Stimulated activated CD8-positive, alpha-beta memory T cell treated with anti-CD3 and anti-CD28 coated beads, Interleukin-4, amount 100 ng/mL, for 4 hours (primary cell): Measurements from ENCODE around the gene PAQR4.

Source experiments
- DNase-seq, 2 donors: peaks; one replicate each; pipeline ENCODE4 v3.0.0-alpha.2; 2020; ENCODE audit warnings: low read depth in 2 of 2, low spot score in 1 of 2

Gene PAQR4

GRCh38 chr16:2964475-2965336, 4.4 kb upstream of the PAQR4 start:
- no peak for DNase-seq

- no peak for DNase-seq
Measured at GRCh38 chr16:2966043-2966807, 2.9 kb upstream of the PAQR4 start.

- DNase-seq = no peak
Measured at GRCh38 chr16:2966808-2967191, 2.3 kb upstream of the PAQR4 start.

GRCh38 chr16:2967211-2967631, 1.9 kb upstream of the PAQR4 start:
- DNase-seq = no peak

GRCh38 chr16:2967721-2968161, 1.4 kb upstream of the PAQR4 start:
- no peak for DNase-seq

- no peak for DNase-seq
Measured at GRCh38 chr16:2968368-2968737, 795 bp upstream of the PAQR4 start.

- DNase-seq = peak in 1 of 2 donors; percentile 46
Measured at GRCh38 chr16:2969545-2970521, 685 bp downstream of the PAQR4 start.

- DNase-seq = no peak
Measured at GRCh38 chr16:2970563-2970962, 1.4 kb downstream of the PAQR4 start.

GRCh38 chr16:2971134-2971984, 2.2 kb downstream of the PAQR4 start:
- DNase-seq = no peak

- DNase-seq = no peak
Measured at GRCh38 chr16:2971985-2972784, 3.0 kb downstream of the PAQR4 start.

GRCh38 chr16:2973093-2973492, 3.9 kb downstream of the PAQR4 start:
- DNase-seq = no peak

- no peak for DNase-seq
Measured at GRCh38 chr16:2973605-2974318, 4.6 kb downstream of the PAQR4 start.

GRCh38 chr16:2974319-2975056, 5.3 kb downstream of the PAQR4 start:
- no peak for DNase-seq

GRCh38 chr16:2975161-2975795, 6.1 kb downstream of the PAQR4 start:
- DNase-seq = no peak

- no peak for DNase-seq
Measured at GRCh38 chr16:2976201-2976600, 7.1 kb downstream of the PAQR4 start.

- DNase-seq = no peak
Measured at GRCh38 chr16:2976673-2977072, 7.5 kb downstream of the PAQR4 start.

- no peak for DNase-seq
Measured at GRCh38 chr16:2977440-2977839, 8.3 kb downstream of the PAQR4 start.
